Right lobe of liver (tissue), 6 donors: ENCODE data around the gene SMIM13. TPM values are rescaled to one million over a fixed set of nuclear protein-coding genes. Genes with fewer than 3 reads are reported as not detected.
A peak's percentile ranks its signal among the peaks of the same experiment; 100 is the strongest.

Source experiments
- ATAC-seq, 4 donors: fragments of 200-7000 bp; cut with Tn5 transposase; one replicate each; pipeline ENCODE4 v1.9.1; 2020; ENCODE audit warnings: mild to moderate bottlenecking in 4 of 4, moderate library complexity in 4 of 4
- DNase-seq, 3 donors: peaks; one replicate each; pipeline ENCODE4 v3.0.0-alpha.2; 2020
- H3K27ac ChIP-seq, 3 donors: fragments of 200-600 bp; one replicate each; pipeline ENCODE4 v1.8.0; 2022
- H3K27me3 ChIP-seq, 2 donors: fragments of 200-600 bp; one replicate each; pipeline ENCODE4 v1.8.0; 2022
- H3K36me3 ChIP-seq, 4 donors: fragments of 200-600 bp; sonication (generic) in 1 of 4; one replicate each; pipeline versions ENCODE4 v1.5.1 to v1.8.0; 2017 to 2022; ENCODE audit warnings: control low read depth in 1 of 4
- H3K4me1 ChIP-seq, 4 donors: fragments of 200-600 bp; sonication (generic) in 1 of 4; one replicate each; pipeline versions ENCODE4 v1.5.1 to v1.8.0; 2017 to 2022; ENCODE audit warnings: control low read depth in 1 of 4
- H3K4me3 ChIP-seq, 3 donors: fragments of 200-600 bp; one replicate each; pipeline ENCODE4 v1.8.0; 2022
- H3K9me3 ChIP-seq, 4 donors: fragments of 200-600 bp; sonication (generic) in 1 of 4; one replicate each; pipeline versions ENCODE4 v1.5.1 to v1.8.0; 2017 to 2022; ENCODE audit warnings: control low read depth in 1 of 4
- POLR2A ChIP-seq: fragments of 450-650 bp; IDR thresholded peaks from one replicate; pipeline ENCODE4 v1.6.1; 2017; ENCODE audit warnings: antibody characterized with exemption, mild to moderate bottlenecking
- WGBS: methylation state at CpG from one replicate; pipeline ENCODE4 v1.1.6; 2018; ENCODE audit warnings: low coverage, low lambda C conversion rate; ENCODE audit not compliant: insufficient coverage; ENCODE audit errors: missing lambda C conversion rate; 5-methylcytosine and 5-hydroxymethylcytosine counted together
- intact Hi-C, 2 donors: fragments of 100-400 bp; cut with DNase I; formaldehyde crosslinking; loops; one replicate each; pipeline versions ENCODE4 v1.11.2 to v1.14.1; 2022
- total RNA-seq, 6 experiments: library from RNA; depleted of rRNA in 2 of 6; stranded (reverse); fragments of >200 nt in 2 of 6; fragmentation: NEBNext Ultra II Directional in 3 of 6; extraction: Animal tissue kit (Norgen Biotek cat#: 25700) in 3 of 6; gene quantifications; one replicate each; pipeline versions ENCODE4 v1.1.0 to v1.2.4, GENCODE V29; 2016 to 2023
- TF ChIP-seq, protein P1 (sequence below), 4 donors: fragments of 200-600 bp in 3 of 4; fragments of 450-650 bp in 1 of 4; IDR thresholded peaks; one replicate each; pipeline versions ENCODE4 v1.5.1 to v1.8.0; 2016 to 2022; ENCODE audit warnings: antibody characterized with exemption in 4 of 4, mild to moderate bottlenecking in 2 of 4
- donor health status: DM: no; HTN: yes; CAD: no.
- donor health status: DM: no; HTN: no; CAD: no.
- donor health status: DM: no; HTN: no; CAD: no.
- donor health status: DM: no; HTN: yes; CAD: no.
- donor health status: DM: no; HTN: yes; CAD: no.

SMIM13 gene
- total RNA-seq, 6 experiments from 2014 or later = 6.4 to 9.5 (median 7.6) TPM

DNA sequence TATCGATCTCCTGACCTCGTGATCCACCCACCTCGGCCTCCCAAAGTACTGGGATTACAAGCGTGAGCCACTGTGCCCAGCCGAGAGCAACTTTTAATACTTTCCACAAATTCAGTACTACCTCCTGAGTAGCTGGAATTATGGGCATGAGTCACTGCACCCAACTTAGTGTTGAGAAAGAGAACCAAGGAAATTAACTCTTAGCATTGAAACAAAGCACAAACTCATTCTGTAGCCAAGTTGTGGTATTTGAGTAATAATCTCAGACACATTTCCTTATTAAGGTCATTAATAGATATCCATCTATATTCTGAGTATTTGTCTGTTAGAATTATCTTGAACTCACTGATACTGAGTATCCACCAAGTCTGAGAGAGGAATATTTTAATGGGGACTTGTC, 35.2 kb upstream of the SMIM13 start:
- TF ChIP-seq, protein P1, sequence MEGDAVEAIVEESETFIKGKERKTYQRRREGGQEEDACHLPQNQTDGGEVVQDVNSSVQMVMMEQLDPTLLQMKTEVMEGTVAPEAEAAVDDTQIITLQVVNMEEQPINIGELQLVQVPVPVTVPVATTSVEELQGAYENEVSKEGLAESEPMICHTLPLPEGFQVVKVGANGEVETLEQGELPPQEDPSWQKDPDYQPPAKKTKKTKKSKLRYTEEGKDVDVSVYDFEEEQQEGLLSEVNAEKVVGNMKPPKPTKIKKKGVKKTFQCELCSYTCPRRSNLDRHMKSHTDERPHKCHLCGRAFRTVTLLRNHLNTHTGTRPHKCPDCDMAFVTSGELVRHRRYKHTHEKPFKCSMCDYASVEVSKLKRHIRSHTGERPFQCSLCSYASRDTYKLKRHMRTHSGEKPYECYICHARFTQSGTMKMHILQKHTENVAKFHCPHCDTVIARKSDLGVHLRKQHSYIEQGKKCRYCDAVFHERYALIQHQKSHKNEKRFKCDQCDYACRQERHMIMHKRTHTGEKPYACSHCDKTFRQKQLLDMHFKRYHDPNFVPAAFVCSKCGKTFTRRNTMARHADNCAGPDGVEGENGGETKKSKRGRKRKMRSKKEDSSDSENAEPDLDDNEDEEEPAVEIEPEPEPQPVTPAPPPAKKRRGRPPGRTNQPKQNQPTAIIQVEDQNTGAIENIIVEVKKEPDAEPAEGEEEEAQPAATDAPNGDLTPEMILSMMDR (IDR thresholded peaks at IDR 0.05) = no peak
- TF ChIP-seq POLR2A = no peak
- no peak overlapping the region for H3K4me3 ChIP-seq
- H3K27ac ChIP-seq = peak overlapping the region in 1 of 3 donors; percentile 54
- ATAC-seq (peak in 1 of 4 donors; percentile 13), DNase-seq (no peak)
- intact Hi-C loops = no loop called here
- WGBS = 74% methylated on average over 5 of the region's 5 CpGs
- H3K27me3 ChIP-seq = no peaks in the 10 kb centered on the region
- H3K36me3 ChIP-seq = no peaks in the 10 kb centered on the region
- peaks cover 0 to 49% (median 11%) of the 10 kb centered on the region in 4 donors for H3K4me1 ChIP-seq
- H3K9me3 ChIP-seq = no peaks in the 10 kb centered on the region

DNA sequence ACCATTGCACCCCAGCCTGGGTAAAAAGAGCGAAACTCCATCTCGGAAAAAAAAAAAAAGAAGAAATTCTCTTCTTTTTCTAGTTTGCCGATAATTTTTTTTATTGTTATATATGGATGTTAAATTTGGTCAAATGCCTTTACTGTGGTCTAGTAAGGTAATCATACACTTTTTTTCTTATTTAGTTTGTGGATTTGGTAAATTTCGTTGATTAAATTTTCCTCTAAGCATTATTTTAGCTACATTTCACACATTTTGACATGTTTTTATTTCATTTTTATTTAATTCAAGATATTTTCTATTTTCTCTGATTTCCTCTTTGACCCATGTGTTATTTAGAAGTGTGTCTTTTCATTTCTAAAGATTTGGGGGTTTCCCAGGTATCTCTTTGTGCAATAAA, 31.6 kb upstream of the SMIM13 start:
- no peak overlapping the region for H3K27ac ChIP-seq
- TF ChIP-seq, protein P1 (IDR thresholded peaks at IDR 0.05) = no peak
- no peak for TF ChIP-seq POLR2A
- H3K4me3 ChIP-seq = no peak overlapping the region
- no peaks in the 10 kb centered on the region for H3K9me3 ChIP-seq
- peaks cover 0 to 23% (median 6%) of the 10 kb centered on the region in 4 donors for H3K4me1 ChIP-seq
- no peaks in the 10 kb centered on the region for H3K36me3 ChIP-seq
- ATAC-seq = no peak
- 81% methylated on average over 4 of the region's 4 CpGs for WGBS
- DNase-seq = no peak
- intact Hi-C loops = no loop called here
- H3K27me3 ChIP-seq = no peaks in the 10 kb centered on the region

DNA sequence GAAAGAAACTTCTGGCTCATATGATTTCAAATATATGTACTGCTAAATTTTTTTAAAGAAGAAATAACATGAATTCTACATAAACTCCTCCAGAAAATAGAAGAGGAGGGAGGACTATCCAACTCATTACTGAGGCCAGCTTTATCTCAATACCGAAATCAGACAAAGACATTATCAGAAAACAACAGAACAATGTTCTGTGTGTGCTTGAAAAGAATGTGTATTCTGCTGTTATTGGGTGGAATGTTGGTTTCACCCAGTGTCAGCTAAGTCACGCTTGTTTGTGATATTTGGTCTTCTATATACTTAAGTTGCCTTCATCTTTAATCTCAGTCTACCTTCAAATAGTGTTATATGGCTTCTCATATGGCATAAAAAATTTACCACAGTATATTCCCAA, 30.9 kb upstream of the SMIM13 start:
- no peak overlapping the region for H3K4me3 ChIP-seq
- intact Hi-C loops = no loop called here
- ATAC-seq (no peak), DNase-seq (no peak)
- peaks cover 0 to 19% (median 8%) of the 10 kb centered on the region in 4 donors for H3K4me1 ChIP-seq
- no peak overlapping the region for H3K27ac ChIP-seq
- H3K27me3 ChIP-seq = no peaks in the 10 kb centered on the region
- H3K36me3 ChIP-seq = no peaks in the 10 kb centered on the region
- TF ChIP-seq, protein P1 (IDR thresholded peaks at IDR 0.05) = no peak
- TF ChIP-seq POLR2A = no peak
- 84% methylated on average over 2 of the region's 2 CpGs for WGBS
- H3K9me3 ChIP-seq = no peaks in the 10 kb centered on the region

DNA sequence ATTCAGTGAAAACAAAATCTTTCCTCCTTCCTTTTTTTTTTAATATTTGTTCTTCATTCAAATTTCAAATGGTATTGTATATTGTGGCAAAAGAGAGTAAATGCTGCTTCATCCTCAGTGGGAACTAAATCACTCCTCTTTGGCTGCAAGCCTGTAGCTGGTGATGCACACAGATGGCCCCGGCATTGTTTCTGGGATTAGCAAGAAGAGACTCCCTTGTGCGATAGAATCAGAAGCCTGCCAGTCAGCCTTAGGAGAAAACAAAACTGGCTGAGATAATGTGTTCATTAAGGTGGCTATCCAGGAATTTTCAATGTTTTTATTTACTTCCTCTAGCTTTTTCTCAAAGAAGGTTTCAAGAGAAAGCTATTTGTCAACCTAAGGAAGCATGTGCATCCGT, 28.8 kb upstream of the SMIM13 start:
- ATAC-seq = no peak
- H3K9me3 ChIP-seq = no peaks in the 10 kb centered on the region
- peak overlapping the region in 1 of 3 donors; percentile 92 for H3K27ac ChIP-seq
- 70% methylated on average over 3 of the region's 3 CpGs for WGBS
- DNase-seq = no peak
- peaks cover 0 to 28% (median 11%) of the 10 kb centered on the region in 4 donors for H3K4me1 ChIP-seq
- no peak overlapping the region for H3K4me3 ChIP-seq
- no peak for TF ChIP-seq POLR2A
- TF ChIP-seq, protein P1 (IDR thresholded peaks at IDR 0.05) = no peak
- intact Hi-C loops = no loop called here
- H3K36me3 ChIP-seq = no peaks in the 10 kb centered on the region
- no peaks in the 10 kb centered on the region for H3K27me3 ChIP-seq
